Occipital lobe (tissue), 3 donors: ENCODE measurements around the gene MCM8. TPM values are rescaled to one million over a fixed set of nuclear protein-coding genes. Genes with fewer than 3 reads are reported as not detected.

ENCODE experiments used
- DNase-seq: peaks from one replicate; lab custom pipeline; 2025; lab: John Stamatoyannopoulos, UW
- small RNA-seq: library from RNA; depleted of rRNA; stranded (forward); fragments of <200 nt; gene quantifications from one replicate; pipeline ENCODE3, GENCODE V24; 2014
- total RNA-seq: library from RNA; depleted of rRNA; stranded (reverse); fragments of >200 nt; gene quantifications from one replicate; pipeline ENCODE4 v1.2.3, GENCODE V29; 2014

Gene MCM8
- total RNA-seq, 1 donor from 2014 or later, result 4.5 TPM

GRCh38 chr20:6040958-6041807 is 90.7 kb downstream of the MCM8 start:
- DNase-seq, result no peak

GRCh38 chr20:6041808-6042265 is 91.4 kb downstream of the MCM8 start:
- DNase-seq, result no peak

- no peak for DNase-seq
Observed at GRCh38 chr20:6044115-6044514, 93.7 kb downstream of the MCM8 start.

GRCh38 chr20:6045566-6045965 is 95.1 kb downstream of the MCM8 start:
- no peak for DNase-seq

- no peak for DNase-seq
Observed at GRCh38 chr20:6046432-6046831, 96.0 kb downstream of the MCM8 start.

- DNase-seq, result no peak
Observed at GRCh38 chr20:6048391-6048790, 97.9 kb downstream of the MCM8 start.

Small RNAs within 50 kb of the gene (small RNA-seq; reads per million reads assigned to genes)
- gene RF00019, result not detected
- gene RN7SL498P, result not detected

Other genes starting within 250 kb of the MCM8 start
- gene SHLD1, start 200.3 kb upstream of the MCM8 start, total RNA-seq, result 6.2 TPM
- 28.5 TPM for gene CHGB, start 39.1 kb upstream of the MCM8 start, total RNA-seq
- 5.8 TPM for gene TRMT6, start 119 bp upstream of the MCM8 start, total RNA-seq
- gene CRLS1, start 55.5 kb downstream of the MCM8 start, total RNA-seq, result 49.4 TPM
- not detected for gene LRRN4, start 103.4 kb downstream of the MCM8 start, total RNA-seq
- gene FERMT1, start 172.4 kb downstream of the MCM8 start, total RNA-seq, result 1.4 TPM